ENCODE measurements around the gene CST6. TPM values are rescaled to one million over a fixed set of nuclear protein-coding genes. Genes with fewer than 3 reads are reported as not detected.

The CST6 gene
- total RNA-seq, 1 donor from 2014 or later = not detected

- Histone ChIP-seq H3K9me3 (ENCODE audit: insufficient read depth, low read depth, low read length) (no peaks in the 10 kb centered on the region), H3K27ac (ENCODE audit: low read depth, low read length) (no peak overlapping the region), H3K36me3 (ENCODE audit: insufficient read depth, low read length) (peaks cover 12% of the 10 kb centered on the region), H3K4me2 (ENCODE audit: low read length) (no peak overlapping the region), H3K79me2 (ENCODE audit: insufficient read depth, low read length) (no peaks in the 10 kb centered on the region), H2AFZ (ENCODE audit: low read depth, low read length) (no peak overlapping the region), H4K20me1 (ENCODE audit: insufficient read depth, low read length) (peaks cover 12% of the 10 kb centered on the region), H3K9ac (ENCODE audit: low read length) (no peak overlapping the region), H3K4me1 (ENCODE audit: insufficient read depth, low read length) (no peaks in the 10 kb centered on the region), H3K4me3 (ENCODE audit: insufficient read depth, low read depth, low read length) (no peak overlapping the region), H3K27me3 (ENCODE audit: insufficient read depth, low read length) (no peaks in the 10 kb centered on the region)
- TF ChIP-seq EZH2 (IDR thresholded peaks at IDR 0.05; ENCODE audit: insufficient read depth, low read length) (no peak), CTCF (IDR thresholded peaks at IDR 0.05; ENCODE audit: insufficient read depth, low read depth, low read length) (no peak)
- no peak for FAIRE-seq
- Mint-ChIP-seq H3K27ac (ENCODE audit: unreplicated experiment) (peak overlapping the region; percentile 29), H3K36me3 (ENCODE audit: low read depth, unreplicated experiment) (peaks cover 13% of the 10 kb centered on the region), H3K4me1 (ENCODE audit: low read depth, unreplicated experiment) (peaks cover 2% of the 10 kb centered on the region), H3K27me3 (ENCODE audit: low read depth, unreplicated experiment) (no peaks in the 10 kb centered on the region), H3K4me3 (ENCODE audit: unreplicated experiment) (no peak overlapping the region), H3K9me3 (ENCODE audit: unreplicated experiment) (no peaks in the 10 kb centered on the region)
- no peak for DNase-seq (ENCODE audit: low read depth)
Observed at GRCh38 chr11:65976216-65977176, 35.3 kb upstream of the CST6 start.

GRCh38 chr11:65977621-65978390 is 34.0 kb upstream of the CST6 start:
- no peak overlapping the region for H3K27ac ChIP-seq (ENCODE audit: low read depth, low read length)
- H3K4me1 ChIP-seq (ENCODE audit: insufficient read depth, low read length) = no peaks in the 10 kb centered on the region
- no peaks in the 10 kb centered on the region for H3K27me3 ChIP-seq (ENCODE audit: insufficient read depth, low read length)
- FAIRE-seq = no peak
- no peaks in the 10 kb centered on the region for H3K27me3 Mint-ChIP-seq (ENCODE audit: low read depth, unreplicated experiment)
- H3K9ac ChIP-seq (ENCODE audit: low read length) = no peak overlapping the region
- no peaks in the 10 kb centered on the region for H3K79me2 ChIP-seq (ENCODE audit: insufficient read depth, low read length)
- no peak overlapping the region for H3K4me3 Mint-ChIP-seq (ENCODE audit: unreplicated experiment)
- H3K9me3 ChIP-seq (ENCODE audit: insufficient read depth, low read depth, low read length) = no peaks in the 10 kb centered on the region
- DNase-seq (ENCODE audit: low read depth) = no peak
- no peak overlapping the region for H3K4me2 ChIP-seq (ENCODE audit: low read length)
- H3K27ac Mint-ChIP-seq (ENCODE audit: unreplicated experiment) = no peak overlapping the region
- H3K4me1 Mint-ChIP-seq (ENCODE audit: low read depth, unreplicated experiment) = peaks cover 2% of the 10 kb centered on the region
- H3K4me3 ChIP-seq (ENCODE audit: insufficient read depth, low read depth, low read length) = no peak overlapping the region
- H3K36me3 Mint-ChIP-seq (ENCODE audit: low read depth, unreplicated experiment) = peaks cover 13% of the 10 kb centered on the region
- TF ChIP-seq EZH2 (IDR thresholded peaks at IDR 0.05; ENCODE audit: insufficient read depth, low read length) = no peak
- no peak for TF ChIP-seq CTCF (IDR thresholded peaks at IDR 0.05; ENCODE audit: insufficient read depth, low read depth, low read length)
- H3K36me3 ChIP-seq (ENCODE audit: insufficient read depth, low read length) = peaks cover 6% of the 10 kb centered on the region
- H4K20me1 ChIP-seq (ENCODE audit: insufficient read depth, low read length) = peaks cover 7% of the 10 kb centered on the region
- no peak overlapping the region for H2AFZ ChIP-seq (ENCODE audit: low read depth, low read length)
- no peaks in the 10 kb centered on the region for H3K9me3 Mint-ChIP-seq (ENCODE audit: unreplicated experiment)
